Stomach (tissue), 4 donors: Measurements from ENCODE around the gene PRODH.
"Not testable (repeated sequence)": the region's sequence is repeated elsewhere in the genome, so short reads cannot be mapped to it uniquely, and the experiment has no call there.

Source experiments
- POLR2AphosphoS5 ChIP-seq, 3 donors: sonication (generic); formaldehyde crosslinking; IDR thresholded peaks; one replicate each; pipeline ENCODE4 v1.6.1; 2016; ENCODE audit warnings: antibody characterized with exemption in 3 of 3
- TF ChIP-seq, protein P1 (sequence below), 7 experiments: fragments of 450-650 bp in 4 of 7; fragments of 200-600 bp in 3 of 7; sonication (generic) in 3 of 7; IDR thresholded peaks; one replicate each; pipeline ENCODE4 v1.5.1; 2016 to 2019; ENCODE audit warnings: antibody characterized with exemption in 7 of 7, control low read depth in 2 of 7, mild to moderate bottlenecking in 1 of 7

DNA sequence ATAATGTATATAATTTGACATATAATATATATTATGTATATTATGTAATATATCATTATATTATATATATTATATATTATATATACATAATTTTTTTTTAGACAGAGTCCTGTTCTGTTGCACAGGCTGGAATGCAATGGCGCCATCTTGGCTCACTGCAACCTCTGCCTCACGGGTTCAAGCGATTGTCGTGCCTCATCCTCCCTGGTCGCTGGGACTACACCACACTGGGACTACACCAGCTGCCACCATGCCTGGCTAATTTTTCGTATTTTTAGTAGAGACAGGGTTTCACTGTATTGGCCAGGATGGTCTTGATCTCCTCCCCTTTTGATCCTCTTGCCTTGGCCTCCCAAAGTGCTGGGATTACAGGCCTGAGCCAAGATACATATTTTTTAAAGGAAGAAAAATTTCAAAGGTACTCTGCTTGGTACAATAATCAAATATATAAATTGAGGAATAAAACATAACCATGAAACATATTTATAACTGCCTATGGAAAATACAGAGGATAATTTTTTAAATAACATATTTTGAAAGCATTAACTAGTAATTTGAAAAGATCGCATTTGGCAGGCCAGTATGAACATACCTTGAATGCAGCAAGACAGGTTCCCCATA lies 39.9 kb downstream of the PRODH start:
- not testable (repeated sequence) for TF ChIP-seq POLR2AphosphoS5 (IDR thresholded peaks at IDR 0.05)
- TF ChIP-seq, protein P1, sequence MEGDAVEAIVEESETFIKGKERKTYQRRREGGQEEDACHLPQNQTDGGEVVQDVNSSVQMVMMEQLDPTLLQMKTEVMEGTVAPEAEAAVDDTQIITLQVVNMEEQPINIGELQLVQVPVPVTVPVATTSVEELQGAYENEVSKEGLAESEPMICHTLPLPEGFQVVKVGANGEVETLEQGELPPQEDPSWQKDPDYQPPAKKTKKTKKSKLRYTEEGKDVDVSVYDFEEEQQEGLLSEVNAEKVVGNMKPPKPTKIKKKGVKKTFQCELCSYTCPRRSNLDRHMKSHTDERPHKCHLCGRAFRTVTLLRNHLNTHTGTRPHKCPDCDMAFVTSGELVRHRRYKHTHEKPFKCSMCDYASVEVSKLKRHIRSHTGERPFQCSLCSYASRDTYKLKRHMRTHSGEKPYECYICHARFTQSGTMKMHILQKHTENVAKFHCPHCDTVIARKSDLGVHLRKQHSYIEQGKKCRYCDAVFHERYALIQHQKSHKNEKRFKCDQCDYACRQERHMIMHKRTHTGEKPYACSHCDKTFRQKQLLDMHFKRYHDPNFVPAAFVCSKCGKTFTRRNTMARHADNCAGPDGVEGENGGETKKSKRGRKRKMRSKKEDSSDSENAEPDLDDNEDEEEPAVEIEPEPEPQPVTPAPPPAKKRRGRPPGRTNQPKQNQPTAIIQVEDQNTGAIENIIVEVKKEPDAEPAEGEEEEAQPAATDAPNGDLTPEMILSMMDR (IDR thresholded peaks at IDR 0.05): not testable (repeated sequence)
